ENCODE data around the gene MRM2. TPM values are rescaled to one million over a fixed set of nuclear protein-coding genes. Genes with fewer than 3 reads are reported as not detected.

MRM2 gene
- total and polyA plus RNA-seq, 4 donors: 9.7 to 14.9 (median 11.8) TPM

GRCh38 chr7:2272031-2272430, 30.0 kb upstream of the MRM2 start:
- H3K9ac ChIP-seq (ENCODE audit: low read depth in 1 of 2, low read length in 2 of 2): no peak overlapping the region
- H3K4me3 ChIP-seq (ENCODE audit: low read depth in 1 of 3, low read length in 3 of 3): no peak overlapping the region
- no peak overlapping the region for H3K27ac ChIP-seq (ENCODE audit: low read depth in 1 of 2, low read length in 2 of 2)
- TF ChIP-seq REST (IDR thresholded peaks at IDR 0.05): no peak
- TF ChIP-seq ATF3 (IDR thresholded peaks at IDR 0.05): no peak
- TF ChIP-seq ZBTB33 (IDR thresholded peaks at IDR 0.05): no peak
- no peak for TF ChIP-seq JUND (IDR thresholded peaks at IDR 0.05)
- TF ChIP-seq NR2F2 (IDR thresholded peaks at IDR 0.05): no peak
- no peak for TF ChIP-seq RAD21 (IDR thresholded peaks at IDR 0.05)
- no peak for TF ChIP-seq FOXA1 (IDR thresholded peaks at IDR 0.05)
- no peak for TF ChIP-seq FOXA2 (IDR thresholded peaks at IDR 0.05)
- no peak for TF ChIP-seq HNF4A (conservative IDR thresholded peaks at IDR 0.05)
- no peak for TF ChIP-seq RXRA (IDR thresholded peaks at IDR 0.05)
- no peak for TF ChIP-seq SP1 (IDR thresholded peaks at IDR 0.05)
- no peak for TF ChIP-seq YY1 (IDR thresholded peaks at IDR 0.05)
- no peak for TF ChIP-seq HNF4G (IDR thresholded peaks at IDR 0.05)
- no peak for TF ChIP-seq MAX (IDR thresholded peaks at IDR 0.05)
- no peak for TF ChIP-seq CTCF (IDR thresholded peaks at IDR 0.05; ENCODE audit: low read depth, low read length, missing input control)
- WGBS: 92% methylated on average over 9 of the region's 9 CpGs
- DNase-seq (ENCODE audit: low spot score): no peak
- peaks cover 0 to 15% (median 7%) of the 10 kb centered on the region in 4 donors for H3K36me3 ChIP-seq (ENCODE audit: control insufficient read depth in 4 of 4, insufficient read depth in 3 of 4, low read depth in 1 of 4, low read length in 3 of 4)
- no peaks in the 10 kb centered on the region for H3K9me3 ChIP-seq (ENCODE audit: control insufficient read depth in 4 of 4, low read length in 3 of 4)
- no peaks in the 10 kb centered on the region for H3K27me3 ChIP-seq (ENCODE audit: control insufficient read depth in 4 of 4, insufficient read depth in 4 of 4, low read length in 3 of 4)
- no peaks in the 10 kb centered on the region for H3K4me1 ChIP-seq (ENCODE audit: control insufficient read depth in 4 of 4, insufficient read depth in 4 of 4, low read length in 3 of 4)

GRCh38 chr7:2271273-2272026, 29.4 kb upstream of the MRM2 start:
- H3K36me3 ChIP-seq (ENCODE audit: control insufficient read depth in 4 of 4, insufficient read depth in 3 of 4, low read depth in 1 of 4, low read length in 3 of 4): peaks cover 0 to 13% (median 7%) of the 10 kb centered on the region in 4 donors

More at GRCh38 chr7:2271273-2272026, 29.4 kb upstream of the MRM2 start:
- no peak for DNase-seq (ENCODE audit: low spot score)
- no peaks in the 10 kb centered on the region for H3K9me3 ChIP-seq (ENCODE audit: control insufficient read depth in 4 of 4, low read length in 3 of 4)
- TF ChIP-seq RXRA (IDR thresholded peaks at IDR 0.05) (no peak), ZBTB33 (IDR thresholded peaks at IDR 0.05) (no peak)
- no peaks in the 10 kb centered on the region for H3K4me1 ChIP-seq (ENCODE audit: control insufficient read depth in 4 of 4, insufficient read depth in 4 of 4, low read length in 3 of 4)
- H3K27ac ChIP-seq (ENCODE audit: low read depth in 1 of 2, low read length in 2 of 2): no peak overlapping the region
- H3K27me3 ChIP-seq (ENCODE audit: control insufficient read depth in 4 of 4, insufficient read depth in 4 of 4, low read length in 3 of 4): no peaks in the 10 kb centered on the region
- WGBS: 85% methylated on average over 27 of the region's 27 CpGs
- no peak overlapping the region for H3K9ac ChIP-seq (ENCODE audit: low read depth in 1 of 2, low read length in 2 of 2)
- H3K4me3 ChIP-seq (ENCODE audit: low read depth in 1 of 3, low read length in 3 of 3): no peak overlapping the region
